Lung microvascular endothelial cell (primary cell): ENCODE data around the gene SEC11A. TPM values are rescaled to one million over a fixed set of nuclear protein-coding genes. Genes with fewer than 3 reads are reported as not detected.
A peak's percentile ranks its signal among the peaks of the same experiment; 100 is the strongest.

ENCODE experiments used
- DNase-seq, 2 donors: peaks; one replicate each; pipeline versions ENCODE4 v3.0.0 to v3.0.0-alpha.2; 2010; ENCODE audit warnings: low read depth in 2 of 2
- total RNA-seq: library from RNA; depleted of rRNA; stranded (reverse); fragments of >200 nt; gene quantifications from 2 replicates; pipeline ENCODE4 v1.2.1, GENCODE V29; 2014

Gene SEC11A
- total RNA-seq, 1 donor from 2014 or later: 283 TPM

- DNase-seq: no peak
Observed at GRCh38 chr15:84684092-84684491, 31.8 kb downstream of the SEC11A start.

GRCh38 chr15:84681831-84682230 is 34.1 kb downstream of the SEC11A start:
- DNase-seq: peak in 1 of 2 donors; percentile 77

DNA sequence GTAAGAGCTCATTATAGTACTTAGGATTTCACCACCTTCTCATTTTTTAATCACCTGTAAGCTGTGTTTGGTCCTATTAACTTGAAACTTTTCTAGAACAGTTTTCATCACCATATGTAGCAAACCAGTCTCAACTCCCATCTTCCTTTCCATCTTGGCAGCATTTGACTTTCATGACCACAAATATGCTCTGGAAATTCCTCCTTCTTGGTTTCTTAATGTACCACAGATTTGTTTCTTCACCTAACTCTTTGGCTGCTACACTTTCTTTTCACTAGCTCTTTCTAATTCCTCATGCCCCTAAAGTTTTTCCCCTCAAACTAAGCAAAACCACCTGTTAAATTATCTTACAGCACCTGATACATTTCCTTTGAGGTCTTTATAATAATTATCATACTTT is 44.7 kb downstream of the SEC11A start:
- peak in 1 of 2 donors; percentile 22 for DNase-seq

DNA sequence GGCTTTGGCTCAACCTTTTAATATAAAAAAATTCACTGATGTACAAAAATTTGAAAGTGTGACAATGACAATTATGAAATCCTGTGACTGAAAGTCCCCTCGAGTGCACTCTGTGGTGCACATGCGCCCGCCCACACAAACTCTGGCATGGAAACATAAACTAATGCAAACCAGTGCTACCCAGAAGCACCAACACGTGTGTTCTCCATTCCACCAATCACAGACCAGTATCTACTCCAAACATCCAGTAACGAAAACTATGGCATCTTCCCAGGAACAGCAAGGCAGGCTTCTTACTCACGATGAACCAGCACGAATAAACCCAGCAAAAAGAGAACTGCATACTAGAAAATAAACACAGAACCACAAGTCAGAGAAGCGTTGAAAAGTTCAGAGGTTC is 46.2 kb downstream of the SEC11A start:
- no peak for DNase-seq

- DNase-seq: no peak
Observed at GRCh38 chr15:84668221-84668982, 47.5 kb downstream of the SEC11A start.

DNA sequence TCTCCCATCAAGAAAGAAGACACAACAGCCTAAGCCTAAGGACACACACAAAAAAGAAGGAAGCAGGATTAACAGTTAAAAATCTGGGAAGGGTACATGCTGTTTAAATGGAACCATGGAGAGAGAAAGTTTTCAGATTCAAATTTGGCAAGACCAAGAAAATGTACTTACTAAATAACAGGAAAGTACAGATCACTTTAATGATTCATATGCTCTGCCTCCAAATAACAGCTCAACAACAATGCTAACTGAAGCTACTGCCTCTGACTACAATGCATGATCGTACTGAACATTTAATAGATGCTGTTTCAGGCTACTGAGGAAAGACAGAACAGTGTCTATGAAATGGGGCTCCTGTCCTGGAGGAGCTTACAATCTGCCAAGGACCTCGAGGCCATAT is 49.6 kb downstream of the SEC11A start:
- peak in 1 of 2 donors; percentile 68 for DNase-seq

DNA sequence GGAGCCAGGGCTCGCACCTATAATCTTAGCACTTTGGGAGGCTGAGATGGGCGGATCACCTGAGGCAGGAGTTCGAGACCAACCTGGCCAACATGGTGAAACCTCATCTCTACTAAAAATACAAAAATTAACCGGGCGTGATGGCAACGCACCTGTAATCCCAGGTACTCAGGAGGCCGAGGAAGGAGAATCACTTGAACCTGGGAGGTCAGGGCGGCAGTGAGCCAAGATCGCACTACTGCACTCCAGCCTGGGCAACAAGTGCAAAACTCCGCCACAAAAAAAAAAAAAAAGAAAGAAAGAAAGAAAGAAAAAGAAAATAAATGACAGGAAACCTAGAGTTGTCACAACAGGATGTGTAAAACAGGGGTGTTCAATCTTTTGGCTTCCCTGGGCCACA is 54.9 kb downstream of the SEC11A start:
- DNase-seq: no peak

DNA sequence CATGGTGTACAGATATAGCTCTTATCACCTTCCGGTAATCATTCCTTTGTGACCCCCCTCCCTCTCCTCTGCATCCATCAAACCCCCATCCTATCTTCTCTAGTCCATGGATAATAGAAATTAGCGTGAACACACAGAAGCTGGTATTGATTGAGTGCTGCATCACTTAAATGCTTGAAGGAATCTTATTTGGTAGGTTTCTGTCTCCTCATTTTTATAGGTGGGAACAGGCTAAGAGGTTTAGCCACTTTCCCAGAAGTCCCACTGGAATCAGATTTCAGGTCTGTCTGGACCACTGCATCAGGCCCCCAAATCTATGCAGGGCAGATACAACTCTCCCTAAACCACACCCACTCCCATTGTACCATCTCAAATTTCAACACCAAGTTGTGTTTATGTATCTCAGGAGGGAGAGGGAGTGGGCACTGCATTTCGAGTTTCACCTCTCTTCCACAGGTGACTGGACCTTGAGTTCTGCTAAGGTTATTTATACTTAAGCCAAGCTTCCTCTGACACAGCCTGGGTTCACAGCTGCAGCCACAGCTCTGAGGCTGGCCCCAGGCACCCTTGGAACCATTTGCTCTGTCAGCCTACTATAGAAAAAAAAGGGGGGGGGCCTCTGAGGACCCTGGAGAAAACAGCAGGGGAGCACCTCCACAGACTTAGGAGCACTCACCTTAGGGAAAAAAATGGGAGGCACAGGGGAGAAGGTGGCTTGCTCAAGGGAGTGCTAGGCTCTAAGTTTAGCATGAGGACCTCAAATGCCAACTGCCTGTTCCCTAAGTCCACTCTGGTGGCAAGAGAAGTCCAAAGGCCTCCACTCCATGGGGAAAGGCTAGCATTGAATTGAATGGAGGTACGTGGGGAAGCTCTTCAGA is 55.8 kb downstream of the SEC11A start:
- DNase-seq: no peak

DNA sequence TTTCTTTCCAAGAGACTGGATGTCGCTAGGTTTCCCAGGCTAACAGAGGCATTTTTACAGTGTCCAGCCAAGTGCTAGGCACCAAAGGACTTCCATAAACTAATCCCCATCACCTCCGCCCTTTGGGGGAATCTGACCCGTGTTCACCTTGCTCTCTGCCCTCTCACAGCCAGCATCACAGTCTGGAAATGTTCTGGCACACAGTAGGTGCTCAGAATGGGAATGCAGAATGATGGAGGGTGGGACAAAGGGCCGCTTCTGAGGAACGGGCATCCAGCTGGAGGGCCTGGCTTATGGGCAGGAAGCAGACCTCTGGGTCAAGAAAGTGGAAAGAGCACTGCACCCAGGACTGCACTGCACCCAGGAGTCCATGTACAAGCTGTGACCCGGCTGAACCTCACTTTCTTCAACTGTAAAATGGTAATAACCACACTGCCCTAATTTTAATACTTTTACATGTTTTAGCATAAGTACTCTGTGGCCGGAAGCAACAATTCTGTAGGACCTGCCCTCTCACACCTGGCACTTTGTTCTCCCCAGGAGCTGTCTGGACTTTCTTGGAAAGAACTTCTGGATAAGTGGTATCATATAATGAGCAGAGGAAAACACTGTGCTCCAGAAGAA is 57.0 kb downstream of the SEC11A start:
- no peak for DNase-seq

DNA sequence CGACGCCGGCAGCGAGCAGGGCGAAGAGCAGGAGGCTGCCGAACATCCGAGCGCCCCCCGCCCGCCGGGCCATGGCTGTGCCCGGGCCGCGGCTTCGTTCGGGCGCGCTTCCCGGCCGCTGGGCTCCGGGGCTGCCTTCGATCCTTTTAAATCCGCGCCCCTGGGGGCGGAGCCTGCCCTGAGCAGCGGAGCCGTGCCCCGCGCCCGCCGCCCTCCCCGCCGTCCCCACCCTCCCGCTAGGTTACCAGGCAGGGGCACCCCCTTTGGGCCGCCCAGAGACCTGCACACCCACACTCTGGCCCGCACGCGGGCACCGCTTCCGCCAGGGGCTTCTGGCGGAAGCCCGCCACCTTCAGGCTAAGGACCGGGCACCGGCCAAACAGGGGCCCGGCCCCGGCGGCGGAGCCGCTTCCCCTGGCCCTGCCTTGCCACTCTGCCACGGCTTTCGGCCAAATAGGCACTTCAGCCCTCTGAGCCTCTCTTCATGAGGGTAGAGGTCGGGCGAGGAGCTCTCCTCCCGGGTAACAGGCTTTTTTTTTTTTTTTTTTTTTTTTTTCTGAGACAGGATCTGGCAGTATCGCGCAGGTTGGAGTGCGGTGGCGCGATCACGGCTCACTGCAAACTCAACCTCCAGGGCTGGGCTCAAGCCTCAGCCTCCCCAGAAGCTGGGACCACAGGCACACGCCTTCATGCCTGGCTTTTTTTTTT is 57.7 kb downstream of the SEC11A start, which contains the start of gene NMB:
NMB (minus strand) TSS at position 120 of the 708 bp plus-strand sequence; CDS start at position 73, 47 bp downstream.
- peak; percentile 62 to 66 for DNase-seq

GRCh38 chr15:84657748-84658079 is 58.2 kb downstream of the SEC11A start:
- DNase-seq: no peak

DNA sequence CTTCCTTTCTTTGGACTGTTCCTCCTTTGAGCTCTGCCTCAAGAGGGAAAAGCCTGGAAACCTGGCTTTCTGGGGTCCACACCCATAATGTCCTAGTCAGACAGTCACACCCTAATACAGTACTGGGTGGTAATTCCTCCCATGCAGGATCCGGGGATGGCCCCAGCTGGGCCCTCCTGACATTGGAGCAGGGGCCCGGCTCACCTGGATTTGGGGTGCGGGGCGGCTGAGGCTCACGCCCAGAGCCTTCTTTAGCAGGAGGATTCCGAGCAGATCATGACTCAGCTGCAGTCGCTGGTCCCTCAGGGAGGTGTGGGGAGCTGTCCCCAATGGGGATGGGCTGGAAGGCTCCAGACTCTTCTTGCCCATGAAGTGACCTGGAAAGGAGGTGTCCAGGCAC is 59.0 kb downstream of the SEC11A start:
- DNase-seq: no peak

- peak; percentile 87 to 92 for DNase-seq
Observed at GRCh38 chr15:84654689-84655453, 61.1 kb downstream of the SEC11A start.

DNA sequence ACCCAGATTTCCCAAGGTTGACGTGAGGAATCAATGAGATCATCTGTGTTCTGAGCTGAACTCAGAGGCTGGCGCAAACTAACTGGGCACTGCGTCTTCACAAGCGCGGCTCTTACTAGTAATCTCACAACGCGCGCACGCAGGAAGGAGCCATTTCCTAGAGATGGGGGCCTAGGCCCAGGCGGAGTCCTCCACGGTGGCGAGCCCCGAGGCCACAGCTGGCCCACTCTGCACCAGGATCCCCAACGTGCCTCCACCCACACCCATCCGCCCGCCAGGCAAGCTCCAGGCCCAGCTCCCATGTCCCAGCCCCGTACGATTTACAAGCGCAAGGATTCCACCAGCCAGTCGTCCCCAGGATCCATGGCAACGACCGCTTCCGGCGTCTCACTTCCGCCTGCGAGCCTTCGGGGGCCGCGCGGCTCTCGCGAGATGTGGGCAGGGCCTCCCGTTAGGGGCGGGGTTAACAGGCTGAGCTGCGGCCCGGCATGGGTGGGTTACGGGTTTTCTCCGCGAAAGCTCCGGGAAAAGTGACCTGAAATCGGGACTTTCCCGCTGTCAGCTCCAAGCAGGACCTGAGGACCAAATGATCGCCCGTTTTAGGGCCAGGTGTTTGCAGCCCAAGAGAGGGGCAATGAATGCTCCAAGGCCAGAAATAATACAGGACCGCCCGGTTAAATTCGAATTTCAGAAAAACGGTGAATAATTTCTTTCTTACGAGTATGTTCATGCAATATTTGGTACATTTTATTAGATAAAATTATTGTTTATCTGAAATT is 61.8 kb downstream of the SEC11A start, which contains the start of gene WDR73:
WDR73 (minus strand) TSS at position 374 of the 779 bp plus-strand sequence; CDS start at position 365, 9 bp downstream.
- peak; percentile 96 to 97 for DNase-seq

DNA sequence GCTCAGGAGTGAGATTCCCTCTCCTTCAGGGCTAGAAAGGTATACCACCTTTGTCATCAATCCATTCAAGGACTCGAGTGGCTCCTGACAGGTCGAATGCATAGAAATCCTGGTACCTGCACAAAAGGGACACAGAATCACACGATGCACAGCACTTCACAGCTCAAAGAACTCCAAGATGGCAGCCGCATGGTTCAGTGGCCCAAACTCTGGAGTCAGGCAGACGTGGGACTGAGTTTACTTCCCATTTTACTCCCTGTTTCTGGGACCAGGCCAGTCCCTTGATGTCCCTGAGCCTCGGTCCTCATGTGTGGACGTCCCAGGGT is 62.4 kb downstream of the SEC11A start:
- DNase-seq: no peak

DNA sequence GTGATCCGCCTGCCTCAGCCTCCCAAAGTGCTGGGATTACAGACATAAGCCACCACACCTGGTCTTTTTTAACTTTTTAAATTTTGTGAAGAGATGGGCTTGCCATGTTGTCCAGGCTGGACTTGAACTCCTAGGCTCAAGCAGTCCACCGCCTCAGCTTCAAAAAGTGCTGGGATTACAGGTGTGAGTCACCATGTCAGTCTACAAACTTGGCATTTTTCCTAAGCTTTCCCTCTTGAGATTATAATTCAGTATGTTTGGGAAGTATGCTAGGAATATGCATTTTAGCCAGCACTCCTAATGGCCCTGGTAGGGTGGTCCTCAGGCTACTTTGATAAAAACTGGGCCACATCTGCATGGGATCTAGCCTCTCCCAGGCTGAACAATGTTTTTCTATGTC is 66.2 kb downstream of the SEC11A start:
- DNase-seq: peak in 1 of 2 donors; percentile 18

DNA sequence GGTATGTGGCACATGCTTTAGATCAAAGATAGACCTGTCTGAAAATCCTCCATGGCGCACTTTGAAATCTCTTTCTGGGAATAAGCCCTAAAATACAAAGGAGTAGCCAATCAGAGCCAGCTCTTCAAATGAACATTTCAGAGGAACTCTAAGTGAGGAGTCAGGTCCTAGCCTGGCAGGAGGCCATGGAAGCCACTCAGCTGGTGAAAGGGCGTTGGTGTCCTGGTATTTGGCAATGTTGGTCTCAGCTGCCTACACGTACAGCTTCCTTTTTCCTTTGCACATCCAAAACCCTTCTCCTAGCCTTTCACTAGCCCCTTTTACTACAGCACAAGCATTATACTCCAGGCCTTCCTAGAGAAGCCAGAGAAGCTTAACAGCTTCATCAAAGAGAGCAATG is 67.4 kb downstream of the SEC11A start:
- no peak for DNase-seq

DNA sequence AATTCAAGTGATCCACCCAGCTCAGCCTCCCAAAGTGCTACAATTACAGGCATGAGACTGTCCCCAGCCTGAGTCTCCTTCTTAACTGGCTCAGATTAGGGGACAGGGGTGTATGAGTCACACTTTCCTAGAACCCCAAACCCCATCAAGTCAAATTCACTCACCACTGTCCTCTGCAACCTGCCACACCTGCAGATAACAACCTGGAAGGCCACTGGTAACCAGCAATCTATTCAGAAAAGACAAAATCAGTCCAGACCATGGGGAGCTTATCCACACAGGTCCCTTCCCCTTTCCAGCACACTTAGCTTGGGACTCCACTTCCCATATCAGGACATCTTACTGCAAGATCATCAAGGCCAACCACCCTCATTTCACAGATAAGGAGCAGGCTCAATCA is 68.2 kb downstream of the SEC11A start:
- no peak for DNase-seq

DNA sequence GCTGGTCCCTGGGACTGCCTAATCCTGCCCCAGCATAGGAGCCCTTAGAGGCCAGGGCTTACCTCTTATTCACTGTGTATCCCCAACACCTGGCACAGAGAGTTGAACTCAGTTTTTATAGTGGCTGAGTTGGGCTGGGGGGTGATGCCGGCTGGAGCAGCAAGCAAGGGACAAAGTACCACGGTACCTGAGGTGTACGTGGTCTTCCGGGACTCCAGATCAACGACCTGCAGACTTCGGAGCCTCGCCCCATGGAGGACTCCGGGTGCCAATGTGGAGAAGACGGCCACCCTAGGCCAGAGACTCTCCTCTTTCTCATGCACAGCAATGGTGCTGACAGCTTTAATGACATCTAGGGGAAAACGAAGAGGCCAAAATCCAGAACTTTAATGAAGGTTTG is 69.9 kb downstream of the SEC11A start:
- no peak for DNase-seq

- DNase-seq: no peak
Observed at GRCh38 chr15:84645496-84645895, 70.4 kb downstream of the SEC11A start.
